ENCODE results near the gene NIPSNAP2. TPM values are rescaled to one million over a fixed set of nuclear protein-coding genes. Genes with fewer than 3 reads are reported as not detected.
"Not testable (repeated sequence)": the region's sequence is repeated elsewhere in the genome, so short reads cannot be mapped to it uniquely, and the experiment has no call there.

The NIPSNAP2 gene
- polyA plus RNA-seq (ENCODE audit: insufficient read length in 3 of 3) = 100 to 1,000 TPM in 2 of 3 donors, 10 to 100 TPM in 1; 94.5 to 119 (median 105) TPM
- long read RNA-seq, donor 1, transcript NIPSNAP2-201 (10 exons, 1,999 nt) = major isoform, 20 of 72 reads
- long read RNA-seq, donor 1, partial matches to known transcripts = 50 of 72 reads
- long read RNA-seq, donor 1, other reads (novel, unspliced or antisense) = 0 of 72 reads
- long read RNA-seq, donor 2, transcript NIPSNAP2-201 (10 exons, 1,999 nt) = major isoform, 31 of 77 reads
- long read RNA-seq, donor 2, partial matches to known transcripts = 45 of 77 reads
- long read RNA-seq, donor 2, other reads (novel, unspliced or antisense) = 0 of 77 reads
- long read RNA-seq, donor 3, transcript NIPSNAP2-201 (10 exons, 1,999 nt) = major isoform, 59 of 105 reads
- long read RNA-seq, donor 3, partial matches to known transcripts = 43 of 105 reads
- long read RNA-seq, donor 3, other reads (novel, unspliced or antisense) = 0 of 105 reads
- long read RNA-seq, donor 4, transcript NIPSNAP2-201 (10 exons, 1,999 nt) = major isoform, 35 of 73 reads
- long read RNA-seq, donor 4, partial matches to known transcripts = 35 of 73 reads
- long read RNA-seq, donor 4, other reads (novel, unspliced or antisense) = 0 of 73 reads
- long read RNA-seq, donor 5 = 0 reads
- long read RNA-seq, donor 6, transcript NIPSNAP2-201 (10 exons, 1,999 nt) = major isoform, 33 of 69 reads
- long read RNA-seq, donor 6, partial matches to known transcripts = 32 of 69 reads
- long read RNA-seq, donor 6, other reads (novel, unspliced or antisense) = 0 of 69 reads
- long read RNA-seq, donor 7, full-length matches to known transcripts = 30 of 55 reads
- long read RNA-seq, donor 7, partial matches to known transcripts = 25 of 55 reads
- long read RNA-seq, donor 7, other reads (novel, unspliced or antisense) = 0 of 55 reads
- long read RNA-seq, donor 8 = 0 reads
- long read RNA-seq, donor 9, transcript NIPSNAP2-201 (10 exons, 1,999 nt) = major isoform, 36 of 67 reads
- long read RNA-seq, donor 9, partial matches to known transcripts = 30 of 67 reads
- long read RNA-seq, donor 9, other reads (novel, unspliced or antisense) = 0 of 67 reads
- long read RNA-seq, donor 10, transcript NIPSNAP2-201 (10 exons, 1,999 nt) = major isoform, 28 of 150 reads
- long read RNA-seq, donor 10, partial matches to known transcripts = 76 of 150 reads
- long read RNA-seq, donor 10, other reads (novel, unspliced or antisense) = 44 of 150 reads
- long read RNA-seq, donor 11, full-length matches to known transcripts = 42 of 94 reads
- long read RNA-seq, donor 11, partial matches to known transcripts = 52 of 94 reads
- long read RNA-seq, donor 11, other reads (novel, unspliced or antisense) = 0 of 94 reads
- long read RNA-seq, donor 12, transcript NIPSNAP2-201 (10 exons, 1,999 nt) = major isoform, 15 of 83 reads
- long read RNA-seq, donor 12, partial matches to known transcripts = 32 of 83 reads
- long read RNA-seq, donor 12, other reads (novel, unspliced or antisense) = 35 of 83 reads
- long read RNA-seq, donor 13 = 0 reads
- long read RNA-seq, donor 14, transcript NIPSNAP2-201 (10 exons, 1,999 nt) = major isoform, 35 of 59 reads
- long read RNA-seq, donor 14, partial matches to known transcripts = 21 of 59 reads
- long read RNA-seq, donor 14, other reads (novel, unspliced or antisense) = 0 of 59 reads
- long read RNA-seq, donor 15, transcript NIPSNAP2-201 (10 exons, 1,999 nt) = major isoform, 22 of 31 reads
- long read RNA-seq, donor 15, partial matches to known transcripts = 9 of 31 reads
- long read RNA-seq, donor 15, other reads (novel, unspliced or antisense) = 0 of 31 reads
- long read RNA-seq, donor 16, full-length matches to known transcripts = 111 of 354 reads
- long read RNA-seq, donor 16, partial matches to known transcripts = 152 of 354 reads
- long read RNA-seq, donor 16, other reads (novel, unspliced or antisense) = 91 of 354 reads

- DNase-seq (ENCODE audit: extremely low read depth in 1 of 11, low read depth in 9 of 11, low spot score in 4 of 11) = peak in 9 of 11 donors; percentile 26 to 68 (median 57)
Observed at GRCh38 chr7:55964261-55965099, at the start of gene NIPSNAP2. Gene NIPSNAP2, plus strand, starts transcription at chr7:55964585. Its CDS starts 25 bp downstream, at chr7:55964610.

GRCh38 chr7:55917771-55918170 lies 46.6 kb upstream of the NIPSNAP2 start:
- no peak for DNase-seq (ENCODE audit: extremely low read depth in 1 of 11, low read depth in 9 of 11, low spot score in 4 of 11)

- DNase-seq (ENCODE audit: extremely low read depth in 1 of 11, low read depth in 9 of 11, low spot score in 4 of 11) = no peak
Observed at GRCh38 chr7:55928006-55928767, 36.2 kb upstream of the NIPSNAP2 start.

GRCh38 chr7:55931421-55932151 lies 32.8 kb upstream of the NIPSNAP2 start:
- no peak for DNase-seq (ENCODE audit: extremely low read depth in 1 of 11, low read depth in 9 of 11, low spot score in 4 of 11)

GRCh38 chr7:55939514-55940123 lies 24.8 kb upstream of the NIPSNAP2 start:
- DNase-seq (ENCODE audit: extremely low read depth in 1 of 11, low read depth in 9 of 11, low spot score in 4 of 11) = no peak

GRCh38 chr7:55946545-55946944 lies 17.8 kb upstream of the NIPSNAP2 start:
- no peak for DNase-seq (ENCODE audit: extremely low read depth in 1 of 11, low read depth in 9 of 11, low spot score in 4 of 11)

GRCh38 chr7:55951637-55952351 lies 12.6 kb upstream of the NIPSNAP2 start, which contains the start of gene MRPS17:
Gene MRPS17, plus strand, starts transcription at chr7:55951877. Its CDS starts 1,319 bp downstream, at chr7:55953196.
- peak; percentile 74 to 91 (median 81) for DNase-seq (ENCODE audit: extremely low read depth in 1 of 11, low read depth in 9 of 11, low spot score in 4 of 11)

- DNase-seq (ENCODE audit: extremely low read depth in 1 of 11, low read depth in 9 of 11, low spot score in 4 of 11) = not testable (repeated sequence)
Observed at GRCh38 chr7:55952352-55952671, 12.1 kb upstream of the NIPSNAP2 start.

GRCh38 chr7:55953707-55954475 lies 10.5 kb upstream of the NIPSNAP2 start:
- DNase-seq (ENCODE audit: extremely low read depth in 1 of 11, low read depth in 9 of 11, low spot score in 4 of 11) = no peak

GRCh38 chr7:55957190-55957589 lies 7.2 kb upstream of the NIPSNAP2 start:
- no peak for DNase-seq (ENCODE audit: extremely low read depth in 1 of 11, low read depth in 9 of 11, low spot score in 4 of 11)

GRCh38 chr7:55962014-55962413 lies 2.4 kb upstream of the NIPSNAP2 start:
- no peak for DNase-seq (ENCODE audit: extremely low read depth in 1 of 11, low read depth in 9 of 11, low spot score in 4 of 11)

GRCh38 chr7:55963584-55964168 lies 709 bp upstream of the NIPSNAP2 start:
- no peak for DNase-seq (ENCODE audit: extremely low read depth in 1 of 11, low read depth in 9 of 11, low spot score in 4 of 11)

GRCh38 chr7:55965100-55965470 lies 700 bp downstream of the NIPSNAP2 start:
- DNase-seq (ENCODE audit: extremely low read depth in 1 of 11, low read depth in 9 of 11, low spot score in 4 of 11) = peak in 1 of 11 donors; percentile 52
